ENCODE measurements around the gene OSBP2. TPM values are rescaled to one million over a fixed set of nuclear protein-coding genes. Genes with fewer than 3 reads are reported as not detected.

Gene OSBP2
- total and polyA plus RNA-seq, 4 donors: 1.1 to 12.3 (median 2.6) TPM

- Histone ChIP-seq H3K9ac (ENCODE audit: insufficient read depth in 1 of 2, low read length in 2 of 2) (no peak overlapping the region), H3K36me3 (ENCODE audit: control insufficient read depth in 4 of 4, insufficient read depth in 4 of 4, low read length in 4 of 4) (no peaks in the 10 kb centered on the region), H3K9me3 (ENCODE audit: control insufficient read depth in 4 of 4, insufficient read depth in 3 of 4, low read length in 3 of 4) (peaks cover 0 to 4% (median 0%) of the 10 kb centered on the region in 4 donors), H3K4me3 (no peak overlapping the region), H3K4me1 (ENCODE audit: control insufficient read depth in 5 of 5, insufficient read depth in 5 of 5, low read length in 5 of 5) (no peaks in the 10 kb centered on the region), H3K27ac (ENCODE audit: low read depth in 1 of 2, low read length in 1 of 2) (no peak overlapping the region), H3K27me3 (ENCODE audit: control insufficient read depth in 3 of 3, insufficient read depth in 3 of 3, low read length in 2 of 3) (no peaks in the 10 kb centered on the region)
- TF ChIP-seq CTCF (IDR thresholded peaks at IDR 0.05; ENCODE audit: control extremely low read depth, extremely low read depth): no peak
- WGBS, 2 donors: 79 to 92% methylated on average over 3 of the region's 3 CpGs
- ATAC-seq (ENCODE audit: insufficient read depth, low FRiP score): no peak
- no peak for DNase-seq
Measured at GRCh38 chr22:30838111-30838510, 143.4 kb downstream of the OSBP2 start.

- Histone ChIP-seq H3K27me3 (ENCODE audit: control insufficient read depth in 3 of 3, insufficient read depth in 3 of 3, low read length in 2 of 3) (no peaks in the 10 kb centered on the region), H3K9ac (ENCODE audit: insufficient read depth in 1 of 2, low read length in 2 of 2) (no peak overlapping the region), H3K9me3 (ENCODE audit: control insufficient read depth in 4 of 4, insufficient read depth in 3 of 4, low read length in 3 of 4) (peaks cover 0 to 4% (median 0%) of the 10 kb centered on the region in 4 donors), H3K36me3 (ENCODE audit: control insufficient read depth in 4 of 4, insufficient read depth in 4 of 4, low read length in 4 of 4) (no peaks in the 10 kb centered on the region), H3K4me3 (no peak overlapping the region), H3K4me1 (ENCODE audit: control insufficient read depth in 5 of 5, insufficient read depth in 5 of 5, low read length in 5 of 5) (no peaks in the 10 kb centered on the region), H3K27ac (ENCODE audit: low read depth in 1 of 2, low read length in 1 of 2) (no peak overlapping the region)
- DNase-seq: no peak
- ATAC-seq (ENCODE audit: insufficient read depth, low FRiP score): no peak
- TF ChIP-seq CTCF (IDR thresholded peaks at IDR 0.05; ENCODE audit: control extremely low read depth, extremely low read depth): no peak
- WGBS, 2 donors: 74 to 91% methylated on average over 5 of the region's 5 CpGs
Measured at GRCh38 chr22:30841273-30841672, 146.6 kb downstream of the OSBP2 start.

GRCh38 chr22:30843245-30843644 is 148.6 kb downstream of the OSBP2 start:
- H3K9me3 ChIP-seq (ENCODE audit: control insufficient read depth in 4 of 4, insufficient read depth in 3 of 4, low read length in 3 of 4): no peaks in the 10 kb centered on the region
- ATAC-seq (ENCODE audit: insufficient read depth, low FRiP score) (no peak), DNase-seq (no peak)
- H3K9ac ChIP-seq (ENCODE audit: insufficient read depth in 1 of 2, low read length in 2 of 2): no peak overlapping the region
- no peak overlapping the region for H3K27ac ChIP-seq (ENCODE audit: low read depth in 1 of 2, low read length in 1 of 2)
- no peak overlapping the region for H3K4me3 ChIP-seq
- no peaks in the 10 kb centered on the region for H3K27me3 ChIP-seq (ENCODE audit: control insufficient read depth in 3 of 3, insufficient read depth in 3 of 3, low read length in 2 of 3)
- TF ChIP-seq CTCF (IDR thresholded peaks at IDR 0.05; ENCODE audit: control extremely low read depth, extremely low read depth): no peak
- WGBS, 2 donors: 82 to 90% methylated on average over 4 of the region's 4 CpGs
- H3K4me1 ChIP-seq (ENCODE audit: control insufficient read depth in 5 of 5, insufficient read depth in 5 of 5, low read length in 5 of 5): no peaks in the 10 kb centered on the region
- H3K36me3 ChIP-seq (ENCODE audit: control insufficient read depth in 4 of 4, insufficient read depth in 4 of 4, low read length in 4 of 4): no peaks in the 10 kb centered on the region

- no peaks in the 10 kb centered on the region for H3K9me3 ChIP-seq (ENCODE audit: control insufficient read depth in 4 of 4, insufficient read depth in 3 of 4, low read length in 3 of 4)
- no peak overlapping the region for H3K9ac ChIP-seq (ENCODE audit: insufficient read depth in 1 of 2, low read length in 2 of 2)
- 81 to 94% methylated on average over 1 of the region's 1 CpG for WGBS, 2 donors
- TF ChIP-seq CTCF (IDR thresholded peaks at IDR 0.05; ENCODE audit: control extremely low read depth, extremely low read depth): no peak
- no peaks in the 10 kb centered on the region for H3K4me1 ChIP-seq (ENCODE audit: control insufficient read depth in 5 of 5, insufficient read depth in 5 of 5, low read length in 5 of 5)
- no peaks in the 10 kb centered on the region for H3K27me3 ChIP-seq (ENCODE audit: control insufficient read depth in 3 of 3, insufficient read depth in 3 of 3, low read length in 2 of 3)
- no peak overlapping the region for H3K27ac ChIP-seq (ENCODE audit: low read depth in 1 of 2, low read length in 1 of 2)
- ATAC-seq (ENCODE audit: insufficient read depth, low FRiP score) (no peak), DNase-seq (no peak)
- no peaks in the 10 kb centered on the region for H3K36me3 ChIP-seq (ENCODE audit: control insufficient read depth in 4 of 4, insufficient read depth in 4 of 4, low read length in 4 of 4)
- no peak overlapping the region for H3K4me3 ChIP-seq
Measured at GRCh38 chr22:30847583-30847982, 152.9 kb downstream of the OSBP2 start.

Data from lung (tissue), 12 donors.